Measurements from ENCODE around the gene XPO6. TPM values are rescaled to one million over a fixed set of nuclear protein-coding genes. Genes with fewer than 3 reads are reported as not detected.
"Not testable (repeated sequence)": the region's sequence is repeated elsewhere in the genome, so short reads cannot be mapped to it uniquely, and the experiment has no call there.

Gene XPO6
- total RNA-seq, 1 donor from 2014 or later = 155 TPM

GRCh38 chr16:28257256-28257655 lies 45.5 kb upstream of the XPO6 start:
- TF ChIP-seq, protein P1, sequence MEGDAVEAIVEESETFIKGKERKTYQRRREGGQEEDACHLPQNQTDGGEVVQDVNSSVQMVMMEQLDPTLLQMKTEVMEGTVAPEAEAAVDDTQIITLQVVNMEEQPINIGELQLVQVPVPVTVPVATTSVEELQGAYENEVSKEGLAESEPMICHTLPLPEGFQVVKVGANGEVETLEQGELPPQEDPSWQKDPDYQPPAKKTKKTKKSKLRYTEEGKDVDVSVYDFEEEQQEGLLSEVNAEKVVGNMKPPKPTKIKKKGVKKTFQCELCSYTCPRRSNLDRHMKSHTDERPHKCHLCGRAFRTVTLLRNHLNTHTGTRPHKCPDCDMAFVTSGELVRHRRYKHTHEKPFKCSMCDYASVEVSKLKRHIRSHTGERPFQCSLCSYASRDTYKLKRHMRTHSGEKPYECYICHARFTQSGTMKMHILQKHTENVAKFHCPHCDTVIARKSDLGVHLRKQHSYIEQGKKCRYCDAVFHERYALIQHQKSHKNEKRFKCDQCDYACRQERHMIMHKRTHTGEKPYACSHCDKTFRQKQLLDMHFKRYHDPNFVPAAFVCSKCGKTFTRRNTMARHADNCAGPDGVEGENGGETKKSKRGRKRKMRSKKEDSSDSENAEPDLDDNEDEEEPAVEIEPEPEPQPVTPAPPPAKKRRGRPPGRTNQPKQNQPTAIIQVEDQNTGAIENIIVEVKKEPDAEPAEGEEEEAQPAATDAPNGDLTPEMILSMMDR (IDR thresholded peaks at IDR 0.05; ENCODE audit: unreplicated experiment) = no peak
- H3K36me3 Mint-ChIP-seq (ENCODE audit: low read depth, unreplicated experiment) = no peaks in the 10 kb centered on the region
- H3K27me3 Mint-ChIP-seq (ENCODE audit: unreplicated experiment) = peaks cover 7% of the 10 kb centered on the region
- H3K4me1 Mint-ChIP-seq (ENCODE audit: unreplicated experiment) = peaks cover 7% of the 10 kb centered on the region
- no peaks in the 10 kb centered on the region for H3K9me3 Mint-ChIP-seq (ENCODE audit: unreplicated experiment)
- H3K4me3 Mint-ChIP-seq (ENCODE audit: unreplicated experiment) = no peak overlapping the region
- no peak overlapping the region for H3K27ac Mint-ChIP-seq (ENCODE audit: unreplicated experiment)
- no peak for DNase-seq (ENCODE audit: low spot score)

GRCh38 chr16:28255838-28256237 lies 44.1 kb upstream of the XPO6 start:
- TF ChIP-seq, protein P1 (IDR thresholded peaks at IDR 0.05; ENCODE audit: unreplicated experiment) = no peak
- Mint-ChIP-seq H3K4me3 (ENCODE audit: unreplicated experiment) (no peak overlapping the region), H3K36me3 (ENCODE audit: low read depth, unreplicated experiment) (no peaks in the 10 kb centered on the region), H3K4me1 (ENCODE audit: unreplicated experiment) (peaks cover 7% of the 10 kb centered on the region), H3K27me3 (ENCODE audit: unreplicated experiment) (peaks cover 5% of the 10 kb centered on the region), H3K27ac (ENCODE audit: unreplicated experiment) (no peak overlapping the region), H3K9me3 (ENCODE audit: unreplicated experiment) (no peaks in the 10 kb centered on the region)
- DNase-seq (ENCODE audit: low spot score) = no peak

DNA sequence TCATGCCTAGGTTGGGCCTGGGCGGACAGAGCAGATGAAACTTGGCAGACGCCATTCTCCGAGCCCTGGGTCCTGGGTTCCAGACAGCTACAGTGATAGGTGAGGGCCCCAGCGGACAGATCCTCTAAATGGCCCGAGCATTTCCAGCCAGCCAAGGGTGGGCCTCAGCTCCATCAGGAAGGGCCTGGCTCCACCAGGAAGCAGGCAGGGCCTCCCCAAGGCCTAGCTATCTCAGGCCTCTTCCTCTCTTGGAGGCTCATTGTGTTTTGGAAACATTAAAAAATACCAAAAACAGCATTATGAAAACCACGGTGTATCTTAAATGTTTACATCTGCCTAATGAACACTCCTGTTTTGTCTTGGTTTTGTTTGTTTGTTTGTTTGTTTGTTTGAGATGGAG lies 42.4 kb upstream of the XPO6 start:
- H3K27ac Mint-ChIP-seq (ENCODE audit: unreplicated experiment) = no peak overlapping the region
- H3K9me3 Mint-ChIP-seq (ENCODE audit: unreplicated experiment) = no peaks in the 10 kb centered on the region
- TF ChIP-seq, protein P1 (IDR thresholded peaks at IDR 0.05; ENCODE audit: unreplicated experiment) = no peak
- no peak for DNase-seq (ENCODE audit: low spot score)
- H3K4me1 Mint-ChIP-seq (ENCODE audit: unreplicated experiment) = peaks cover 2% of the 10 kb centered on the region
- H3K27me3 Mint-ChIP-seq (ENCODE audit: unreplicated experiment) = peaks cover 3% of the 10 kb centered on the region
- no peaks in the 10 kb centered on the region for H3K36me3 Mint-ChIP-seq (ENCODE audit: low read depth, unreplicated experiment)
- H3K4me3 Mint-ChIP-seq (ENCODE audit: unreplicated experiment) = no peak overlapping the region

DNA sequence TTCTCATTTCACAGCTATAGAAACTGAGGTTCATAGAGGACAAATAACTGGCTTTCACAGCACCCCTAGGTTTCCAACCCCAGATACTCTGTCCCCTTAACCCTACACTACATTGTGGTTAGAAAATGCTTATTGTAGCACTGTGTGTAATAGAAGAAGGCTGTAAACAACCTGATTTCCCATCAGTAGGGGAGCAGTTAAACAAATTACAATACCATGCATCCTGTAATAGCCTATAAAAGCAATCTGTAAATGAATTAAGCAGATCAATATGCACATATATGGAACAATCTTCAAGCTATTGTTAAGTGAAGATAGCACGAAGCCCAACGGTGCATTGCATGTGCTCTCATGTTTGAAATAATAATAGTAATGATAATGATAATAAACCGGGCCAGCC lies 39.2 kb upstream of the XPO6 start:
- Mint-ChIP-seq H3K27ac (ENCODE audit: unreplicated experiment) (no peak overlapping the region), H3K4me1 (ENCODE audit: unreplicated experiment) (peaks cover 2% of the 10 kb centered on the region), H3K36me3 (ENCODE audit: low read depth, unreplicated experiment) (no peaks in the 10 kb centered on the region), H3K4me3 (ENCODE audit: unreplicated experiment) (no peak overlapping the region), H3K9me3 (ENCODE audit: unreplicated experiment) (no peaks in the 10 kb centered on the region), H3K27me3 (ENCODE audit: unreplicated experiment) (peaks cover 2% of the 10 kb centered on the region)
- no peak for DNase-seq (ENCODE audit: low spot score)
- TF ChIP-seq, protein P1 (IDR thresholded peaks at IDR 0.05; ENCODE audit: unreplicated experiment) = no peak

DNA sequence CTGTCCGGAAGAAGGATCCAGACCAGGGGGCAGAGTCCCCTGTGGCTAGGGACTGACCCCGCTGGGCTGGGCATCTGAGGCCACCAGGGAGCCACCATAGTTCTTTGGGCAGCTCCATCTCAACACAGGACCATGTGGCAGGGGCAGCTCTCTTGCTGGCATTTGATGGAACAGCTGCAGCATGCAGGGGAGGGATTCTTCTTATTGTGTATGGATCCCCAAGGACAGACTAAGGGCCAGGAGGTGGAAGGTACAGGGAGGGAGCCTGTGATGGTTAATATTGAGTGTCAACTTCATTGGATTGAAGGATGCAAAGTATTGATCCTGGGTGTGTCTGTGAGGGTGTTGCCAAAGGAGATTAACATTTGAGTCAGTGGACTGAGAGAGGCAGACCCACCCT lies 37.7 kb upstream of the XPO6 start:
- not testable (repeated sequence) for H3K27me3 Mint-ChIP-seq (ENCODE audit: unreplicated experiment); DNase-seq (ENCODE audit: low spot score); H3K27ac Mint-ChIP-seq (ENCODE audit: unreplicated experiment); H3K36me3 Mint-ChIP-seq (ENCODE audit: low read depth, unreplicated experiment); H3K4me1 Mint-ChIP-seq (ENCODE audit: unreplicated experiment); H3K9me3 Mint-ChIP-seq (ENCODE audit: unreplicated experiment); H3K4me3 Mint-ChIP-seq (ENCODE audit: unreplicated experiment)

DNA sequence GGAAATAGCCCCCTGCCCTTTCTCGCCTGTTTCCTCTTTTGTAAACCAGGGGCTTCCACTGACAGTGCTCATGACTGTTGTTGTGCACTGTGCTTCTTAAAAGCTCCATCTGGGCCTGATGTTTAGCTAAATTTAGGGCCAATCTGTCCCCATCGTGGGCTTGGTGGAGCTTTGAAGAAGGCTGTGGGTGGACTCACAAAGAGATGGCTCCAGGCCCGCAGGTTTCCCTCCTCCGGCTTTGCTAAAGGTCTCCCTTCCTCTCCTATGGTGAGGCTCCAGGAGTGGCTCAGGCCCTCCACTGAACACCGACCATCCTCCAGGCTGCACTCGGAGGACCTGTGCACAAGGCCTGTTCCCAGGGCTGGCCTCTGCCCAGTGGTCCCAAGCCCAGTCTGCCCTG lies 30.2 kb upstream of the XPO6 start:
- Mint-ChIP-seq H3K4me1 (ENCODE audit: unreplicated experiment) (no peaks in the 10 kb centered on the region), H3K27ac (ENCODE audit: unreplicated experiment) (no peak overlapping the region), H3K27me3 (ENCODE audit: unreplicated experiment) (peaks cover 6% of the 10 kb centered on the region), H3K36me3 (ENCODE audit: low read depth, unreplicated experiment) (no peaks in the 10 kb centered on the region), H3K9me3 (ENCODE audit: unreplicated experiment) (no peaks in the 10 kb centered on the region), H3K4me3 (ENCODE audit: unreplicated experiment) (no peak overlapping the region)
- TF ChIP-seq, protein P1 (IDR thresholded peaks at IDR 0.05; ENCODE audit: unreplicated experiment) = no peak
- no peak for DNase-seq (ENCODE audit: low spot score)
